ENCODE results near the gene SNIP1. TPM values are rescaled to one million over a fixed set of nuclear protein-coding genes. Genes with fewer than 3 reads are reported as not detected.

Gene SNIP1, protein sequence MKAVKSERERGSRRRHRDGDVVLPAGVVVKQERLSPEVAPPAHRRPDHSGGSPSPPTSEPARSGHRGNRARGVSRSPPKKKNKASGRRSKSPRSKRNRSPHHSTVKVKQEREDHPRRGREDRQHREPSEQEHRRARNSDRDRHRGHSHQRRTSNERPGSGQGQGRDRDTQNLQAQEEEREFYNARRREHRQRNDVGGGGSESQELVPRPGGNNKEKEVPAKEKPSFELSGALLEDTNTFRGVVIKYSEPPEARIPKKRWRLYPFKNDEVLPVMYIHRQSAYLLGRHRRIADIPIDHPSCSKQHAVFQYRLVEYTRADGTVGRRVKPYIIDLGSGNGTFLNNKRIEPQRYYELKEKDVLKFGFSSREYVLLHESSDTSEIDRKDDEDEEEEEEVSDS
- total RNA-seq, result 8.3 and 19.5 TPM in 2 replicates

DNA sequence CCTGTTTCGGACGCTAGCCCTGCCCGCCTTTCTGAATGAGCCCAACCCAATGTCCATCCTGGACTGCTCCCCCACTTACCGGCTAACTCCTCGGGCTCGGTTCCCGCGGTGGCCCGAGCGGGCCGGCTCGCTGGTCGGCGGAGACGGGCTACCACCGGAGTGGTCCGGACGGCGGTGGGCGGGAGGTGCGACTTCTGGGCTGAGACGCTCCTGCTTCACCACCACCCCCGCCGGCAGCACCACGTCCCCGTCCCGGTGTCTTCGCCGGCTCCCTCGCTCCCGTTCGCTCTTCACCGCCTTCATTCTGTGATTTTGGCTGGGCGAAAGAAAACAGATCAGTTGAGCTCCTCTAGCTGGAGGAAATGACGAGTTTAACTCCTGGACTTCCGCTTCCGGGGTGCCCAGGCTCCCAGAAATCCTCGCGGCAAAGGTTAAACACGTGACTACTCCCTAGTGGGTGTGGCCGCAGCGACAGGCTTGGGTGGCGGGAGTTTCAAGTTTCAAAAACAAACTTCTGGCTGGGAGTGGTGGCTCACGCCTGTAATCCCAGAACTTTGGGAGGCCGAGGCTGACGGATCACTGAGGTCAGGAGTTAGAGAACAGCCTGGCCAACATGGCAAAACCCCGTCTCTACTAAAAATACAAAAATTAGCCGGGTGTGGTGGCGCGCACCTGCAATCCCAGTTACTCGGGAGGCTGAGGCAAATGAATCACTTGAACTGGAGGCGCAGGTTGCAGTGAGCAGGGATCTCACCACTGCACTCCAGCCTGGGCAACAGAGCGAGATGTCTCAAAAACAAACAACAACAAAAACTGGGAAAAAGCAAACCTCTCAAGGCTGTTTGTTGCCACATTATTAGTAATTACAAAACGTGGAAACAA, at the start of gene SNIP1:
Gene SNIP1 (minus strand): TSS at position 367 of the 882 bp plus-strand sequence. CDS start 64 bp downstream, at position 303.

GRCh38 chr1:37595440-37596181, 41.5 kb upstream of the SNIP1 start, which contains the start of gene GNL2:
Gene GNL2 (minus strand): TSS chr1:37595937. CDS start chr1:37595822, 115 bp downstream.

GRCh38 chr1:37556712-37557196, 2.7 kb upstream of the SNIP1 start, which contains the start of gene DNALI1:
Gene DNALI1 (plus strand): TSS chr1:37556940. CDS start chr1:37556995, 55 bp downstream.

DNA sequence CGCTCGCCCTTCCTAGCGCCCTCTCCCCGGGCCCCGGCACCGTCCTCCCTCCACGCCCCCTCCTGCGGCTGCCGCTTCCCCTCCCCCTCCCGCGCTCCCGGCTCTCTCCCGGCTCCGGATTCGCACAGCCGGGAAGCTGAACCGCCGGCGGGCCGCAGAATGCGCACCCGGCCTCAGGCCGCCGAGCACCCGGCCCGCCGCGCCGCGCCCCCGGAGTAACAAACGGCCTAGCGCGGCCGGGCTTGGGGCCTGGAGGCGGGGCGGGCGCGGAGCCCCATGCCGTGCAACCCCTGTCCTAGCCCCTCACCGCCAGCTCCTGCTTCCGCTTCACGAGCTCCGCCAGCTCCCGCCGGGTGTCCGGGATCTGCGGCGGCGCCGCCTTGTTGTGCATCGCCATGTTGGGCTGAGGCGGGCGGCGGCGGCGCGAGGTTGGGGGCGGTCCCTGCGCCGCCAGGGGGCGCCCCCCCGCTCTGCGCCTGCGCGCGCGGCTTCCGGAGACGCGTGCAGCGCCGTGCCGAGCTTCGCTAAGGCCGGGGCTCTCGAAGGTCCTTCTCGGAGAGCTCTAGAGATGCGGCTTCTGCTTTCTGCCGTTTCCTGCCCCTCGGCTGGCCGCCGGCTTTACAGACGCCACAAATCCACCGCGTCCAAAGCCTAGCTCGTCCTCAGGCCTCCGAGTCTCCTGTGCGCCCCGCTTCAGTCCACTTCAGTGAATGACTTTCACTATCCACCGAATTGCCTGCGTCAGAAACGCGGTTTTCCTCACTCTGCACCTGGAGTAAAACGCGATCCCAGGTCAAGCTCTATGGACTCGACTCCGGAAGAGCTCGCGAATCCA, 39.5 kb downstream of the SNIP1 start, which contains the start of gene MEAF6:
Gene MEAF6 (minus strand): TSS at position 417 of the 835 bp plus-strand sequence. CDS start 20 bp downstream, at position 397.

Small RNAs within 50 kb of the gene (small RNA-seq; reads per million reads assigned to genes)
- gene AL034379.1 (ENCODE audit: low replicate concordance), result not detected
- 0.29 reads per million for gene MIR5581 (ENCODE audit: low replicate concordance)

Other genes starting within 250 kb of the SNIP1 start
- 42.7 and 50.8 TPM in 2 replicates for gene ZC3H12A, start 79.7 kb downstream of the SNIP1 start, total RNA-seq
- 49.7 and 55.4 TPM in 2 replicates for gene MEAF6, start 39.5 kb downstream of the SNIP1 start, total RNA-seq
- gene DNALI1, start 2.6 kb upstream of the SNIP1 start, total RNA-seq, result 4.7 and 6.3 TPM in 2 replicates
- gene GNL2, start 41.6 kb upstream of the SNIP1 start, total RNA-seq, result 50.8 and 88.6 TPM in 2 replicates
- under 0.01 TPM in 1 of 2 replicates, not detected in the other for gene RSPO1, start 80.6 kb upstream of the SNIP1 start, total RNA-seq
- 0.44 and 34.8 TPM in 2 replicates for gene CDCA8, start 138.2 kb upstream of the SNIP1 start, total RNA-seq
- gene EPHA10, start 210.8 kb upstream of the SNIP1 start, total RNA-seq, result not detected in 2 replicates
- 0.57 and 0.66 TPM in 2 replicates for gene MANEAL, start 239.6 kb upstream of the SNIP1 start, total RNA-seq